HG02642 (cell line): ENCODE measurements around the gene ADK.
A peak's percentile ranks its signal among the peaks of the same experiment; 100 is the strongest.
"Not testable (repeated sequence)": the region's sequence is repeated elsewhere in the genome, so short reads cannot be mapped to it uniquely, and the experiment has no call there.

ENCODE experiments used
- ATAC-seq: cut with Tn5 transposase; IDR thresholded peaks from one replicate; pipeline ENCODE4 v1.9.1; 2021; ENCODE audit warnings: mild to moderate bottlenecking; ENCODE audit not compliant: unreplicated experiment, poor library complexity

The ADK gene

GRCh38 chr10:74150990-74151878 is at the start of gene ADK:
Gene ADK, plus strand, starts transcription at chr10:74151221. Its CDS starts 58 bp downstream, at chr10:74151279.
- ATAC-seq: peak; percentile 85

GRCh38 chr10:74103560-74104258 is 47.3 kb upstream of the ADK start:
- no peak for ATAC-seq

GRCh38 chr10:74104480-74104879 is 46.5 kb upstream of the ADK start:
- no peak for ATAC-seq

GRCh38 chr10:74104996-74105395 is 46.0 kb upstream of the ADK start:
- ATAC-seq: no peak

GRCh38 chr10:74107391-74107790 is 43.6 kb upstream of the ADK start:
- ATAC-seq: no peak

GRCh38 chr10:74109452-74109851 is 41.6 kb upstream of the ADK start:
- ATAC-seq: no peak

GRCh38 chr10:74110120-74110519 is 40.9 kb upstream of the ADK start:
- ATAC-seq: no peak

- no peak for ATAC-seq
Measured at GRCh38 chr10:74111799-74112198, 39.2 kb upstream of the ADK start.

GRCh38 chr10:74113546-74113945 is 37.5 kb upstream of the ADK start:
- ATAC-seq: no peak

GRCh38 chr10:74114041-74114448 is 37.0 kb upstream of the ADK start:
- no peak for ATAC-seq

- peak; percentile 54 for ATAC-seq
Measured at GRCh38 chr10:74117738-74118137, 33.3 kb upstream of the ADK start.

- ATAC-seq: no peak
Measured at GRCh38 chr10:74118804-74119203, 32.2 kb upstream of the ADK start.

- ATAC-seq: no peak
Measured at GRCh38 chr10:74120911-74121310, 30.1 kb upstream of the ADK start.

GRCh38 chr10:74121368-74121767 is 29.7 kb upstream of the ADK start:
- ATAC-seq: no peak

GRCh38 chr10:74122060-74122459 is 29.0 kb upstream of the ADK start:
- ATAC-seq: no peak

- no peak for ATAC-seq
Measured at GRCh38 chr10:74123081-74123480, 27.9 kb upstream of the ADK start.

GRCh38 chr10:74133923-74134820 is 16.8 kb upstream of the ADK start:
- no peak for ATAC-seq

GRCh38 chr10:74135452-74135851 is 15.6 kb upstream of the ADK start:
- no peak for ATAC-seq

GRCh38 chr10:74137992-74138391 is 13.0 kb upstream of the ADK start:
- ATAC-seq: no peak

GRCh38 chr10:74138596-74138995 is 12.4 kb upstream of the ADK start:
- ATAC-seq: not testable (repeated sequence)

GRCh38 chr10:74139981-74140380 is 11.0 kb upstream of the ADK start:
- no peak for ATAC-seq
